CD1c-positive myeloid dendritic cell (primary cell): ENCODE results near the gene PCCA.
"Not testable (repeated sequence)": the region's sequence is repeated elsewhere in the genome, so short reads cannot be mapped to it uniquely, and the experiment has no call there.

Source experiments
- DNase-seq: peaks from one replicate; pipeline ENCODE4 v3.0.0-alpha.2; 2016; ENCODE audit errors: extremely low spot score

Gene PCCA

GRCh38 chr13:100510208-100510957 lies 421.5 kb downstream of the PCCA start:
- no peak for DNase-seq

DNA sequence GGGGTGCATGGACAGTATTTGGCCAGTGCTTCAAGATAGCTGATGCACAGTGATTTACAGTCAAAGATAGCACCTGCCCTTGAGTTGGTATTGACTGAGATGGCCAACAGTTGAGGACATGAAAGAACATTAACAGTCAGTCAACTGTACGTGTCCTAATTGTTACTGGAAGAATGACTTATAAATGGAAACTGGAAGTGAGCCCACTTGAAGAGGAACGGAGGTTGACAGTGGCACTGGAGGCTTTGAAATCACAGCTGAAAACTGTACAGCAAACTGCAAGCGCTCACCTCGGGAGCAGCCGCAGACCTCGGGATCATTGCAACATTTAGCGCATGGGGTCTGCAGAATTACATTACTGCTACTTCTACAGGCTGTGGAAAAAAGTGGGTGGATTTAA lies 422.6 kb downstream of the PCCA start:
- peak; percentile 30 for DNase-seq

GRCh38 chr13:100512422-100512821 lies 423.5 kb downstream of the PCCA start:
- DNase-seq: no peak

DNA sequence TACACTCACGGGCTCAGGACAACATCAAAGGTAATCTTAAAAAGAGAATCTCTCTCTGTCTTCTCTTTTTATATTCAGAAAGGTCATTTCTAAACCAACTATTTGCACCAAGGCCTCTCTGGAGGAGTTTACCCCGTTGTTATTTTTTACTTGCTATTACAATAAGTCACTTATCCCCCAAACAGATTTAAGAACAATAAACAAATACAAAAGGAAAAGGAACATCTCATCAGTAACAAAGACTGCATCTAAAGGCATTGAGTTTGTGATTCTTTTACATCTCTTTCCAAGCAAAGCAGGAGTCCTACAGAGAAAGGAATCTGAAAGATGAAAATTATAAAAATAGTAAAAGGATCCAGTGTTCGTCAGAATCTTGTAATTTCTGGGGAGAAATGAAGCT lies 424.3 kb downstream of the PCCA start:
- no peak for DNase-seq

DNA sequence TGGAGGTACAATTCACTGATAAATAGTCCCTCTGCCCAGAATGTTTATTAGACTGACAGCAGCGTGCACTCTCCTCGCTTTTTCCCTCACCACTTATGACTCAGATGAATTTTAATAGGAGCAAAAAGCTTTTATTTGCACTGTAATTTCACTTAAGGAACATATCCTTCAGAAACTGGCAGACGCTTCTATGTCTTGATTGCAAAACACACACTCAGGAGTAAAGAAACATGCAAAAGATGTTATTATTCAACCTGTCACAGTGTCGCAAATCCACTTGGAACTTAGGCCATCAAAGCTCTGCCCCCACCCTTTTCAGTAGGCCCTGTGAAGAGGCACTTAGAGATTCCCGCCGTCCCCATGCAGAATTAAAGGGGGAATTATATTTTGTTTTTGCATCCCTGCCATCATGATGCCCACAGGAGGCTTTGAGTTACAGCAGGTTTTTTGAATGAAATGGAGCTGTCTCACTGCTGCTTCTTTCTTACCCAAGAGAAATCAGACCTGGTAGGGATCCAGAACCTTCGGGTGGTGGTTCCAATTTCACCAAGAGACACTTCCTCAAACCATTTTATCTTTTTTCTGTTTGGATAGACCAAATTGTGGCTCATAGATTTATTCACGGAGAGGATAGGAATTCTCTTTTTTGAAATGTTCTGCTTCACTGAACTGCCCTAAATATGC lies 425.2 kb downstream of the PCCA start:
- DNase-seq: no peak

DNA sequence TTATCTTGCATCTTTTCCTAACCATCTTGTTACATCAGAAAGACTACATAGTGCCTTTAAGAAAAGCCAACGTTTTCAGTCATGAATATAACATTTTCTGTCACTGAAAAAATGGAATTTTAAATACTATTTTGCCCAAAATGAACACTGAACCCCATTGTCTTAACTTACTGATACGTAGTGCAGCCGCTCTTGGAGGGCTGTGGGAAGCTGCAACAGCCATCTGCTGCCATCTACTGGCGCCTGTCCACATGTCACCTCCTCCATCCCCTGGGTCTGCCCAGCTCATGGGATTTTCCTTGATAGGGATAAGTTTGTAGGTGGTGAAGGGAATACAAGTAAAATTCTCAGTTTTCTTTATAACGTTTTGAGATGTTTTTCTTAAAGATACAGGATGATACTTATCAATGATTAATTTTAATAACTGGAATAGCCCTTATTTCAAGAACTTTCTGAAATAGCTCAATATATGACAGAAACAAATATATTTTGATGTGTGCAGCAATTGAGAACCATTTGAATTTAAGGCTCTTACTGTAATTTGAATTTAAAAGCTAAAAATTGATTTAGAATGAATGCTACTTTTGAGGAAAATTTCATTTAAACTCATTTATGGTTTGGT lies 426.0 kb downstream of the PCCA start:
- peak; percentile 76 for DNase-seq

- DNase-seq: no peak
Observed at GRCh38 chr13:100515410-100515800, 426.5 kb downstream of the PCCA start.

GRCh38 chr13:100517135-100517534 lies 428.2 kb downstream of the PCCA start:
- DNase-seq: no peak

DNA sequence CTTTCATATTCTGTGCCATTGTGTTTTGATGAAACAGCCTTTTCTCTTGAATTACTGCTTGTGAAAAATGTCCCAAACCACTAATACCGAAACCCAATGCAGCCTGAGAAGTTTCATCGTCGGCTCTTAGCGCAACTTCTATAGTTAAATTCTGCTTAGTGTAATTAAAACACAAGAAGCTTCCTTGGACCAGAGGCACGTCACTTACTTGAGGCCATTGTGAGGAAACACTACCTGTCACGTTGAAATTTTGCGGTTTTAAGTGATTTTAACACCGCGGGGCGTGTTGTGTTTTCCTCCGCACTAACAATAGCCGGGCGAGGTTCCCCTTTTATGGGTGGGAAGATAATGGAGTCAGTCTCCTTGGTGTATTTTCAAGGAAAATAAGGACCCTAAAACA lies 428.8 kb downstream of the PCCA start:
- DNase-seq: peak; percentile 25

- DNase-seq: no peak
Observed at GRCh38 chr13:100518394-100519062, 429.6 kb downstream of the PCCA start.

DNA sequence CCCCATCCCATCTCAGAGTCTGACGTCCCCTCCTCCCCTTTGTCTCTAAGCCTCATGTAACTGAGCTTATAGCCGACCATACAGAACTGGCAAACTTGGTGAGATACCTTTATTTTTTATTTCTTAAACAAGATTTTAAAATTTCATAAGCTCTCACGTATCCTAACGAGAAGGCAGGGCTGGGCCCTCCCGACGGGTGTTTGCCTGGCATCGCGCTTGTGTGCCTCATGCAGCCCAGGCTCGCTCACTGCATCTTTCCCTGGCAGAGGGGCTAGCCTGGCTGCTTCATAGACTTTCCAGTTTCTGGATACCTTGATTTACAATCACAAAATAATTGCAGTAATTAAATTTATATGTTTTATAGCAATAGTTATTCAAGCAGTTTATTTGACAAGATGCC lies 430.7 kb downstream of the PCCA start:
- DNase-seq: no peak

DNA sequence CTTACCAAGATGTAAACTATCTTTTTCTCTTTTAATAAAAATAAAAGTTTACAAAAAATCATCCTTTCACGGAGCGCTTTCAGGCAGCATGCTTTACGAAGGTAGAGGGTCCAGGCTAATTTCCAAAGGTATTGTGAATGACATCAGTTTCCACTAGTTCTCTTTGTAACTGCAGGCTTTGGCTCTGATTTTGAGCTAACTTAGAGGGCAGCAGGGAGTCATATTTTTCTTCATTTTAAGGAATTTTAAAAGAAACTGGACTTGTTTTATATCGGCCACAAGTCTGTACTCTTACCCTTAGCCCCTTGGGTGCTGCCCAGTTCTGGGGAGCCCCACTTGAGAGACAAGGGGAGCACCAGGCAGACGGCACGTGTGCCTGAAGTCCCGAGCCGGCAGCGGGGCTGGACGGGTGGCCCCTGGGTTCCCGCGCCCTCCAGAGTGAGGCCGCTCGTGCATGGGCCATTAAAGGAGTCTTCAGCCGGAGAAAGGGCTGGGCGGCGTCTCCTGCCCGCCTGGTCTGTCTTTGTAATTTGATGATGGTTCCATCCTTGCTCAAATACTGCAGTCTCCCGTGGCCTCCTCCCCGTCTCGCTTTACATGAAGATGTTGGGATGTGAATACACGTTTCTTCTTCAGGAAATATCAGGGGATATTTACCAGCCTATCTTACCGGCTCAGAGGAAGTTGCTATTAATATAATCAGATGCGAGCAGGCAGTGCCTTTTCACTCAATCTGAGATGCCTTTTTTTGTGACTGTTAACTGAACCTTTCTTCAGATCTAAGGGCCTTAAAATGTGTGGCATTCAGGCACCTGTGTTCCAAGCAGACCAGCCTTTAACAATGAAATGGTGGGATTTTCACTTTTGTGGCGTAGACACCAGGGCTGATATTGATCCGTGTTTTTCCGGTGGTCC lies 432.3 kb downstream of the PCCA start:
- DNase-seq: no peak

- DNase-seq: no peak
Observed at GRCh38 chr13:100521851-100522617, 433.1 kb downstream of the PCCA start.

DNA sequence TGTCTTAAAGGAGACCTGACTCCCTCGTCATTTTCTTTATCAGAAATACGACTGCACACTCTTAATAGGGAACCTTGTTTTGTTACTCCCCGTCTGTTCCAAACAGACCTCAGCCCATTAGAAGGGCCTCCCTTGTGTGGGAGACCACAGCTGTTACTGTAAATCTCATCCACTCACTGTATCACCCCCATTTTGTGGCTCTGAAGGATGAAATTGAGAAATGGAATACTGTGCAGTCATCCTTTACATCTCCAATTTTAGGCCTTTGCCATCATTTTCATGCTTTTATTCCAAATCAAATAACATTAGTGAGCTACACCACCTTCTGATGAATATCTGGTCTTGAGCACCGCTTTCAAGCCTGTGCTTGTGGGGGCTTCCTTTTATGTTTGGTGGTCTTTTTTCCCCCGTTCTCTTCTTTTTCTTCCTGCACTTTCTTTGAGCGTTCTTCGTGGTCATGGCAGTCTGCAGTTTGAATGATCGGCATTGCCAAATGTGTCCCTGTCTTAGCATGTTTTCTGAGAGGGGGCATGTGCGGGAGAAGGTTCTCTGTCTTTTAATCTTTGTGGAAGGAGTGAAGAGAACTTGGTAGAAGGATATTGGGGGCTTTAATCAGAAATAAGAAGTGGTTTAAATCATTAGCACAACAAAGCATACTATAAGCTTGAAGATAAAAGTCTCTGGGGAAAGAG lies 433.9 kb downstream of the PCCA start:
- DNase-seq: no peak

- no peak for DNase-seq
Observed at GRCh38 chr13:100523411-100523810, 434.5 kb downstream of the PCCA start.

DNA sequence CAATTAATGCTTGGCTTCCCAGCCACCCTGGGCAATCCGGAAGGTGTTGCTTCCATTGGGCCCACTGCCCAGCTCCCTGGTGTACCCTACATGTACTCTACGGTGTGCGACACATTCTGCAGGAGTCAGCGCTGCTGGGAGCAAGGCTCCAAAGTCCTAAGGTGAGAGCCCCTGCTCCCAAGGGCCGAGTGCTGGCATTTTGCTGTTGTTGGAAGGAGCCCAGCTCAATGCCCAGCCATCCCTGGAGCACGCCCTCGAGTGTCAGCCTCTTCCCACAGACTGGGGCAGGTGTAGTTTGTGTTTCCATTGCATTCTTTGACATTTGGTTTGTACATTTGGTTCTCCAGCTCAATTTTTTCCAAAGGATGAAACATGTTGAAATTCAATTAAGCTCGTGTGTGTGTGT lies 435.1 kb downstream of the PCCA start:
- no peak for DNase-seq

DNA sequence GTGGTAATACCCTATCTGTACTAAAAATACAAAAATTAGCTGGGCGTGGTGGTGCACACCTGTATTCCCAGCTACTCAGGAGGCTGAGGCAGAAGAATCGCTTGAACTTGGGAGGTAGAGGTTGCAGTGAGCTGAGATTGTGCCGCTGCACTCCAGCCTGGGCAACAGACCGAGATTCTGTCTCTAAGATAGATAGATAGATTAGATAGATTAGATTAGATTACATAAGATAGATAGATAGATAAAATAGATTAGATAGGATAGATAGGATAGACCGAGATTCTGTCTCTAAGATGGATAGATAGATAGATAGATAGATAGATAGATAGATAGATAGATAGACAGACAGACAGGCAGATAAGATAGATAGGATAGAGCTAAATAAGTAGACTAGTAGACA lies 435.8 kb downstream of the PCCA start:
- DNase-seq: not testable (repeated sequence)

DNA sequence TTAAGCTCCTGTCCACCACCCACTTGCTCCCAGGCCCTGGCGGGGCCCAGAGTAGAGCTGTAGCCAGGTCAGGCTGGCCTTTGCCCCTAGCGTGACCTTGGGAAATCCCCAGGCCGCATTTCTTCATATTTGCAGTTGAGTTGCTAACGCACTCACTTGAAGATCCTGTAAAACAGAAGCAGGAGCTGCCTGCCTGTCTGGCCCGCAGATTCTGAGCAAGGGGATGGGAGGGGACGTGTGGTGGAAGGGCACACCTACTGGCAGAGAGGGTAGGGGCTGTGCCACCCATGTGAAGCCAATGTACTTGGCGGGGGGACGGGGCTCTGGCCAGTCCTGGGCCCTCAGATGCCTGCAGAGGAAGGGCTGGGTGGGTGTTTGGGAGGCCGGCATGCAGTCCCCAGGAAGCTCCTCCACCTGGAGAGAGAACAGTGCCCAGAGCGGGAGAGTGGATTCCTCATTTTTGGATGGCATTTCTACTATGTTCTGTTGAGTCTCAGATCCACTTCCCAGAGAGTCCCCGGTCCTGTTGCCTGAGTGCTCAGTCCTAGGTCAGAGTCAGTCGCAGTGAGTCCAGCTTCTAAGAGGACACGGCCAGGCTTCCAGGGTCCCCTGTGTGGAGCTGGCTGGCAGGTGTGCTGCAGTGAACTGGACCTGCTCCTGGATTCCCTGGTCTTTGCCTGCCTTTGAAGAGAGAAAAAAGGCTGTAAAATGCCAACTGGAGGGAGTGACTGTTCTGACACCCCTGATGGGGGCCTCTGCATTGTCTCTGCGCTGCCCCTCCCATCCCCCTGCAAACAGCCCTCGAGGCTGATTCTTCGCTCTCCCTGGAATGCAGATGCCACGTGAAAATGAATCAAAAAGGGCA lies 436.8 kb downstream of the PCCA start:
- no peak for DNase-seq
